Colonic mucosa (tissue), 4 donors: Measurements from ENCODE around the gene TM9SF2. TPM values are rescaled to one million over a fixed set of nuclear protein-coding genes. Genes with fewer than 3 reads are reported as not detected.
"Not testable (repeated sequence)": the region's sequence is repeated elsewhere in the genome, so short reads cannot be mapped to it uniquely, and the experiment has no call there.

Experiments used
- DNase-seq: peaks from one replicate; pipeline ENCODE4 v3.0.0-alpha.2; 2020
- H3K27ac ChIP-seq: fragments of 200-600 bp; one replicate; pipeline ENCODE4 v1.8.0; 2021
- H3K27me3 ChIP-seq: fragments of 200-600 bp; one replicate; pipeline ENCODE4 v1.8.0; 2021
- H3K36me3 ChIP-seq: fragments of 200-600 bp; one replicate; pipeline ENCODE4 v1.8.0; 2021
- H3K4me1 ChIP-seq: fragments of 200-600 bp; one replicate; pipeline ENCODE4 v1.8.0; 2021; ENCODE audit warnings: mild to moderate bottlenecking
- H3K4me3 ChIP-seq: fragments of 200-600 bp; one replicate; pipeline ENCODE4 v1.8.0; 2021
- H3K9ac ChIP-seq, 2 donors: one replicate each; pipeline ENCODE4 v1.7.0; 2013; ENCODE audit warnings: control low read depth in 2 of 2, low read depth in 2 of 2, low read length in 2 of 2
- H3K9me3 ChIP-seq: fragments of 200-600 bp; one replicate; pipeline ENCODE4 v1.8.0; 2021
- intact Hi-C: fragments of 100-400 bp; cut with DNase I; formaldehyde crosslinking; loops from one replicate; pipeline ENCODE4 v1.14.1; 2022
- total RNA-seq, 2 donors: library from RNA; stranded (reverse); fragmentation: NEBNext Ultra II Directional in 1 of 2; extraction: Animal tissue kit (Norgen Biotek cat#: 25700) in 1 of 2; gene quantifications; one replicate each; pipeline ENCODE4 v1.2.1, GENCODE V29; 2021
- TF ChIP-seq, protein P1 (sequence below): fragments of 200-600 bp; IDR thresholded peaks from one replicate; pipeline ENCODE4 v1.8.0; 2022; ENCODE audit warnings: antibody characterized with exemption, mild to moderate bottlenecking
- donor health status: healthy.
- donor health status: DM: no; HTN: no; CAD: no.
- donor health status: DM: no; HTN: no; CAD: no.

Gene TM9SF2
- total RNA-seq, 2 donors from 2014 or later, result 205 to 220 TPM

DNA sequence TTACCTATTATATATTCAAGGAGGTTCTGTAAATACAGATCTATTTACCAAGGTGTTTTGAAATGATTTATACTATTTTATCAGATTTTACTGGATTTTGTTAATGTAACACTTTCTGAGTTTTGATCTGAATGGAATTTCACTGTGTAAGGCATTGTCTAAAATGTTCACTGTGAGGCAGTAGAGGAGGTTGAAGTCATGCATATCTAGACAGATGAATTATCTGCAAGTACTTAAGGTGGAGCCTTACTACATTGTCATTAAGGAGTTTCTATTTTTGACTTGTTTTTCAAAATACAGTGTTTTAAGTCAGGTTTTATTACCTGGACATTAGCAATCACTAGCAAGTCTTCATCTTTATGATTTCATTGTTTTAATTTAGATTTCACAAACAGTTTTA, 62.1 kb downstream of the TM9SF2 start:
- Histone ChIP-seq H3K4me3 (no peak overlapping the region), H3K27ac (no peak overlapping the region), H3K27me3 (no peaks in the 10 kb centered on the region), H3K9me3 (no peaks in the 10 kb centered on the region), H3K9ac (no peak overlapping the region), H3K4me1 (no peaks in the 10 kb centered on the region), H3K36me3 (peaks cover 5% of the 10 kb centered on the region)
- DNase-seq, result no peak
- intact Hi-C loops, result no loop called here
- TF ChIP-seq, protein P1, sequence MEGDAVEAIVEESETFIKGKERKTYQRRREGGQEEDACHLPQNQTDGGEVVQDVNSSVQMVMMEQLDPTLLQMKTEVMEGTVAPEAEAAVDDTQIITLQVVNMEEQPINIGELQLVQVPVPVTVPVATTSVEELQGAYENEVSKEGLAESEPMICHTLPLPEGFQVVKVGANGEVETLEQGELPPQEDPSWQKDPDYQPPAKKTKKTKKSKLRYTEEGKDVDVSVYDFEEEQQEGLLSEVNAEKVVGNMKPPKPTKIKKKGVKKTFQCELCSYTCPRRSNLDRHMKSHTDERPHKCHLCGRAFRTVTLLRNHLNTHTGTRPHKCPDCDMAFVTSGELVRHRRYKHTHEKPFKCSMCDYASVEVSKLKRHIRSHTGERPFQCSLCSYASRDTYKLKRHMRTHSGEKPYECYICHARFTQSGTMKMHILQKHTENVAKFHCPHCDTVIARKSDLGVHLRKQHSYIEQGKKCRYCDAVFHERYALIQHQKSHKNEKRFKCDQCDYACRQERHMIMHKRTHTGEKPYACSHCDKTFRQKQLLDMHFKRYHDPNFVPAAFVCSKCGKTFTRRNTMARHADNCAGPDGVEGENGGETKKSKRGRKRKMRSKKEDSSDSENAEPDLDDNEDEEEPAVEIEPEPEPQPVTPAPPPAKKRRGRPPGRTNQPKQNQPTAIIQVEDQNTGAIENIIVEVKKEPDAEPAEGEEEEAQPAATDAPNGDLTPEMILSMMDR, result no peak

DNA sequence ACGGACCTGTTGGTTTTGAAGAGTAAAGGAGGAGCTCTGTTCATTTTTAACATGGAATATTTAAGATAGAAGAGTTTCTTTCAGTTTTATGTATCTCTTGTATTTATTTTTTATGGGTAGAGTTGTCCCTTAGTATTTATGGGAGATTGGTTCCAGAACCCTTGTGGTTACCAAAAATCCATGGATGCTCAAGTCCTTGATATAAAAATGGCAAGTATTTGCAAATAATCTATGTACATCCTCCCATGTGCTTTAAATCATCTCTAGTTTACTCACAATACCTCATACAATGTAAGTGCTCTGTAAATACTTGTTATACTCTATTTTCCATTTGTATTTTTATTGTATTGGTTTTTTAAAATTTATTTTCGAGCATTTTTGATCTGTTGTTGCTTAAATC, 63.1 kb downstream of the TM9SF2 start:
- Histone ChIP-seq H3K9me3 (no peaks in the 10 kb centered on the region), H3K27ac (no peak overlapping the region), H3K9ac (no peak overlapping the region), H3K4me1 (no peaks in the 10 kb centered on the region), H3K4me3 (no peak overlapping the region), H3K36me3 (peaks cover 5% of the 10 kb centered on the region), H3K27me3 (no peaks in the 10 kb centered on the region)
- intact Hi-C loops, result no loop called here
- DNase-seq, result no peak
- TF ChIP-seq, protein P1, result no peak

DNA sequence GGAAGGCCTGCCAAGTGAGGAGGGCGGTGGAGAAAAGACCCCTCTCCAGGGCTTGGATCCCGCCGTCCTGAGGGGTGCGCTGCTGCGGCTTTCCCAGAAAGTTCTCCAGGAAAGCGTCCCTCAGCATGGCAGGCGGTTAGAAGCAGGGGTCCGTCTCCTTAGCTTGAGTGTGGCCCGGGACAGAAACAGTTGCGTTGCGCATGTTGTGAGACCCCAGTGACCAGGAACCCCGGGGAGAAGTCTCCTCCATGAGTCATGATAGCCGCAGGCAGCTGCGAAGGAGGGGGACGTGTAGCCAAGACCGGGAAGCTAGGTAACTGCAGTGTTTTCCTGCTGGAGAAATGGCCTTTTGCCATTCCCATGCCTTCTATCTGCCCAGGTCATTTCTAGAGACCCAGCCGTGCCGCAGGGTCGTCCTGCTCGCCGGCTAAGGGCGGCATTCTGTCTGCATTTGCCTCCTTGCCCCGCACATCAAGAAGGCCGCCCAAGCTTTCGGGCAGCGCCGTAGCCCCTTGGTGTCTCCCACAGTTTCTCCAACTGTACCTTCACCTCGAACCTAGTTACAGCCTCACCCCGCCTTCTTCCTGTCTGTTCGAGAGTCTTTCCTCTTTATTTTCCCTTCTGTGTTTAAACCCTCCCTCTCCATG, 64.3 kb downstream of the TM9SF2 start:
- Histone ChIP-seq H3K27ac (no peak overlapping the region), H3K27me3 (no peaks in the 10 kb centered on the region), H3K9ac (no peak overlapping the region), H3K36me3 (peaks cover 5% of the 10 kb centered on the region), H3K4me1 (no peaks in the 10 kb centered on the region), H3K9me3 (no peaks in the 10 kb centered on the region), H3K4me3 (no peak overlapping the region)
- intact Hi-C loops, result no loop called here
- TF ChIP-seq, protein P1, result no peak
- no peak for DNase-seq

DNA sequence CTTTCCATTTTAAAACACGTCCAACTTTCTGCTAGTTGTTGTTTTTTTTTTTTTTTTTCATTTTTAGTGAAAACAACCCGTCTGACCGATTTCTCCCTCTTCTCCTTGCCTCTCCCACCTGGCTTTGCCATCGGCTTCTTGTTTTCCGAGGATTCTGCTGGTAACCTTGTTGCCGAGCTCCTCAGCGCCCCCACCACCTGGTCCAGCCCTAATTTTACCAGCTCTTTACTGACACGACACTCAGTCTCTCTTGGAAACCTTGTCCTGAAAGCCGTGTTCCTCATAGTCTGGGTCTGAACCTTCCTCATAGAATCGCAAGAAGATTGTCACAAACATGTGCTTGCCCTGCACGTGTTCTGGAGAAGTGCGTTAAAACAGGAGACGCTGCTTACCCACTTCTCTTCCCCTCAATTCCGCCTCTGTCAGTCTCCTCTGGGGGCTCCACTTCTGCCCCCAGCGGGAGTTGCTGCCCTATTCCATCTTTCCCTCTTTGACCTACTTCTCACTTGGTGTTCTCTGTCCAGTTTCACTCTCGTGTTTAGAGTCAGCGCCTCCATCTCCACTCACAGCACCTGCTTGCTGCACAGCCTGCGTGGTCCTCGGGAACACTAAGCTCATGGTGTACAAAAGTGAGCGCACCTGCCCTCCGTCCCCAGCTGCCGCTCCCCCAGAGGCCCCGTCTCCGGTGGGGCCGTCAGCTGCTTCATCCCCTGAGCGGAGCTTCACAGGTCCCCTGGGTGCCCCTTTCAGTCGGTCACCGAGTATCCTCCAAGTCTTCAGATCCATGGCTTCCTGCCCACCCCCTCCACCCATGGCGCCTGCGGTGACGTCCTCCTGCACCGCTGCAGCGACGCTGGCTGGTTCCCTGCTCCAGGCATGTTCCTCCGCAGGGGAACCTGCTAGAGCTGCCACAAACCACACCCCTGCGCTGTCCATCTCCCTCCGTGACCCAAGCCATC, 65.1 kb downstream of the TM9SF2 start:
- Histone ChIP-seq H3K9ac (no peak overlapping the region), H3K4me3 (no peak overlapping the region), H3K4me1 (no peaks in the 10 kb centered on the region), H3K27ac (no peak overlapping the region), H3K9me3 (no peaks in the 10 kb centered on the region), H3K36me3 (peaks cover 4% of the 10 kb centered on the region), H3K27me3 (no peaks in the 10 kb centered on the region)
- no peak for DNase-seq
- intact Hi-C loops, result no loop called here
- TF ChIP-seq, protein P1, result no peak

DNA sequence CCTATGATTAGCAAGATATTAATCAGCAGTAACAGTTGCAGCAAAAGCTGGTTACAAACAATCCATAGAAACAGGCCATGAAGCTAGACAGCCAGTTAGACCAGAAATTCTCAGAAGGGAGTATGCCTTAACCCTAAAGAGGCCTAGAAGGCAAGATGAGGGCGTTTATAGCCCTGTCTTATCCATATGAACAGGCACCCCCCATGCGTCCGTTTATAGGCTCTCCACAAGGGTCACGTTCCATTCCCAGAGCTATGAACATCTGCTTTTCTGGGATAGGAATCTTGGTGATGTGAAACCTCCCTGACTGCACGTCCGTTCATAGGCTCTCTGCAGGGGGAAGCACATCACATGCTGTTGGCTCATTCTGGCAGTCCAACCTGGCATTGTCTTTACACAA, 67.6 kb downstream of the TM9SF2 start:
- DNase-seq, H3K4me1 ChIP-seq, H3K27me3 ChIP-seq, H3K9ac ChIP-seq, H3K27ac ChIP-seq, intact Hi-C loops, H3K4me3 ChIP-seq, H3K36me3 ChIP-seq, H3K9me3 ChIP-seq: not testable (repeated sequence)

DNA sequence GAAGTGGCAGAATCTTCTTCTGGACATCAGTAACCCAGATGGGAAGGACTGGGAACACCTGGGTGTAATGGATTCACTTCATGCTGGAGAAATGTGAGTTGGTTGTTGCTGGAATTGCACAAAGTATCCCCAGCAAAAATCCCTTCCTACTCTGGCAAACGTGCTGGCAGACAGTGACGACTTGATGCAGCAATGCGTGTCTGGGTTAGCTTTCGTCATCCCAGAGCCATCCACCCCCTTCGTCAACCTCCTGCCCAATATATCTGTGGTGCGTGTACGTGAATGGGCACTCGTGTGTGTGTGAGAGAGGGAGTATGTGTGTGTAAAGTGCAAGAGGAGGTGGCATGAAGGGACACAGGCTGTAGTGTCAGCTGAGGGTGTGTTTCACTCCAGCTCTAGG, 70.9 kb downstream of the TM9SF2 start:
- Histone ChIP-seq H3K9me3 (no peaks in the 10 kb centered on the region), H3K4me3 (no peak overlapping the region), H3K27me3 (no peaks in the 10 kb centered on the region), H3K36me3 (no peaks in the 10 kb centered on the region), H3K4me1 (no peaks in the 10 kb centered on the region), H3K9ac (no peak overlapping the region), H3K27ac (no peak overlapping the region)
- DNase-seq, result no peak
- TF ChIP-seq, protein P1, result no peak
- intact Hi-C loops, result no loop called here
